ENCODE measurements around the gene C5AR2.

Gene C5AR2

DNA sequence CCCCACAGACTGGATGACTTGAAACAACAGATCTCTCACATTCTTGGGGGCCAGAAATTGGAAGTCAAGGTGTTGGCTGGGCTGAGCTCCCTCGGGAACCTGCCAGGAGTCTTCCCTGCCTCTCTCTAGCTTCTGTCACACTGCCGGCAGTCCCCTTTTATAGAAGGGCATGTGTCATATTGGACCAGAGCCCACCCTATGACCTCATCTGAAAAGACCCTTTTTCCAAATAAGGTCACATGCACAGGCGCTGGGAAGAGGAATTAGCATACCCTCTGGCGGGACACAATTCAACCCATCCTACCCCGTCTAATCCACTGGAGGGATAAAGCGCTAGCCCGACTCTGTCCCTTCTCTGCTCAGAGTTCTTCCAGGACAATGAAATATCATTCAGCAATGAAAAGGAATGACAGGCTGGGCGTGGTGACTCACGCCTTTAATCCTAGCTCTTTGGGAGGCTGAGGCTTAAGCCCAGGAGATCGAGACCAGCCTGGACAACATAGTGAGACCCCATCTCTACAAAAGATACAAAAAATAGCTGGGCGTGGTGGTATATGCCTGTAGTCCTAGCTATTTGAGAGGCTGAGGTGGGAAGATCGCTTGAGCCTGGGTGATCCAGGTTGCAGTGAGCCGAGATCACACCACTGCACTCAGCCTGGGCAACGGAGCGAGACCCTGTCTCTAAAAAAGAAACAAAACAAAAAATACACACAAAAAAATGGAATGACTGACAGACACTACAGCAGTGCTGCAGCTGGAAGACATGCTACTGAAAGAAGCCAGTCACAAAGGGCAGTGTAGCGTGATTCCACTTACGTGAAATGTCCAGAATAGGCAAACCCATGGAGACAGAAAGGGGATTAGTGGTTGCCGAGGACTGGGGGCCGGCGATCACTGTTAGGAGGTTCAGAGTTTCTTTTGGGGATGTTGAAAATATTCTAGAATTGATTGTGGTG lies 58.8 kb downstream of the C5AR2 start:
- no peak for DNase-seq

DNA sequence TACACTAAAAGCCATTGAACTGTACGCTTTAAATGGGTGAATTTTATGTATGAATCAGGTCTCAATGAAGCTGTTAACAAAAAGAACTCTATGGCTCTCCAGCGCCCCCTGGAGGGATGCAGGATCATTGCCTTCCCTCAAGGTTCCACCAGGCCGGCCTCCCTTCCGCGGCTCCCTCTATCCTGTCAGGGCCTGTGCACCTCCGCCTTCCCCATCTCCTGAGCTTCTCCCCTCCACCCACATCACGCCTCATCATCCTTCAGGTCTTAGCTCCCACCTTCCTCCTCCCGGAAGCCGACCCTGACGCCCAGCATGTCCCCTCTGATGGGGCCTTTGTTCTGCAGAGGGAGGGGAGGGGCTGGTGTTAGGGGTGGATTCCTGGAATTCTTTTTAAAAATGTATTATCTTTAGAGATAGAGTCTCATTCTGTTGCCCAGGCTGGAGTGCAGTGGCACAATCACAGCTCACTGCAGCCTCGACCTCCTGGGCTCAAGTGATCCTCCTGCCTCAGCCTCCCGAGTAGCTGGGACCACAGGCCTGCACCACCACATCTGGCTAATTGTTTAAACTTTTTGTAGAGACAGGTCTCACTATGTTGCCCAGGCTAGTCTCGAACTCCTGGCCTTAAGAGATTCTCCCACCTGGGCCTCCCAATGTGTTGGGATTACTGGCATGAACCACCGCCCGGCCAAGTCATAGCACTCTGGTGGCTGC lies 59.7 kb downstream of the C5AR2 start:
- DNase-seq: no peak
